GM18505 (cell line): ENCODE measurements around the gene FAU.
"Not testable (repeated sequence)": the region's sequence is repeated elsewhere in the genome, so short reads cannot be mapped to it uniquely, and the experiment has no call there.

ENCODE experiments used
- ATAC-seq: cut with Tn5 transposase; IDR thresholded peaks from one replicate; pipeline ENCODE4 v1.9.1; 2021; ENCODE audit not compliant: unreplicated experiment
- POLR2A ChIP-seq: IDR thresholded peaks from 4 replicates; pipeline ENCODE4 v1.6.1; 2011; ENCODE audit warnings: borderline replicate concordance; ENCODE audit not compliant: insufficient read depth, insufficient read length; ENCODE audit errors: extremely low read depth

The FAU gene

GRCh38 chr11:65151331-65151899 is 29.5 kb upstream of the FAU start:
- TF ChIP-seq POLR2A = no peak
- ATAC-seq = no peak

GRCh38 chr11:65150509-65151299 is 28.8 kb upstream of the FAU start:
- TF ChIP-seq POLR2A = no peak
- no peak for ATAC-seq

GRCh38 chr11:65150131-65150508 is 28.2 kb upstream of the FAU start:
- not testable (repeated sequence) for ATAC-seq

- TF ChIP-seq POLR2A = no peak
- ATAC-seq = no peak
Observed at GRCh38 chr11:65148657-65149056, 26.7 kb upstream of the FAU start.

- no peak for TF ChIP-seq POLR2A
- ATAC-seq = no peak
Observed at GRCh38 chr11:65147352-65148075, 25.6 kb upstream of the FAU start.

- no peak for TF ChIP-seq POLR2A
- no peak for ATAC-seq
Observed at GRCh38 chr11:65141896-65142494, 20.1 kb upstream of the FAU start.

- no peak for TF ChIP-seq POLR2A
- no peak for ATAC-seq
Observed at GRCh38 chr11:65136515-65137096, 14.7 kb upstream of the FAU start.

GRCh38 chr11:65135633-65136145 is 13.8 kb upstream of the FAU start:
- ATAC-seq = no peak
- no peak for TF ChIP-seq POLR2A

- TF ChIP-seq POLR2A = peak; percentile 70
- ATAC-seq = peak; percentile 56
Observed at GRCh38 chr11:65134952-65135632, 13.2 kb upstream of the FAU start.

GRCh38 chr11:65134240-65134951 is 12.5 kb upstream of the FAU start, which contains the start of gene SYVN1:
Gene SYVN1 (minus strand): TSS chr11:65134519. CDS start chr11:65133601, 918 bp downstream.
- ATAC-seq = peak; percentile 54

GRCh38 chr11:65133724-65134123 is 11.8 kb upstream of the FAU start:
- ATAC-seq = no peak
- no peak for TF ChIP-seq POLR2A

More at GRCh38 chr11:65134240-65134951, 12.5 kb upstream of the FAU start, which contains the start of gene SYVN1:
- peak; percentile 90 for TF ChIP-seq POLR2A

- peak; percentile 66 for TF ChIP-seq POLR2A
- no peak for ATAC-seq
Observed at GRCh38 chr11:65132988-65133700, 11.2 kb upstream of the FAU start.
